Peyer's patch (tissue), 4 donors: Measurements from ENCODE around the gene FKBP8. TPM values are rescaled to one million over a fixed set of nuclear protein-coding genes. Genes with fewer than 3 reads are reported as not detected.

ENCODE experiments used
- DNase-seq, 3 donors: peaks; one replicate each; pipeline ENCODE4 v3.0.0-alpha.2; 2017 to 2019
- H3K27ac ChIP-seq, 4 donors: fragments of 200-600 bp; sonication (generic); one replicate each; pipeline ENCODE4 v1.5.1; 2016 to 2019
- H3K27me3 ChIP-seq, 2 donors: fragments of 200-600 bp; sonication (generic); one replicate each; pipeline ENCODE4 v1.5.1; 2019
- H3K36me3 ChIP-seq, 3 donors: fragments of 200-600 bp; sonication (generic); one replicate each; pipeline ENCODE4 v1.5.1; 2016 to 2019
- H3K4me1 ChIP-seq, 4 donors: fragments of 200-600 bp; sonication (generic); one replicate each; pipeline ENCODE4 v1.5.1; 2016 to 2019
- H3K4me3 ChIP-seq, 4 donors: fragments of 200-600 bp; sonication (generic); 1 replicate in 3 of 4; 2 replicates in 1 of 4; pipeline ENCODE4 v1.5.1; 2016 to 2019; ENCODE audit warnings: mild to moderate bottlenecking in 1 of 4
- H3K9me3 ChIP-seq, 4 donors: fragments of 200-600 bp; sonication (generic); one replicate each; pipeline ENCODE4 v1.5.1; 2016 to 2019; ENCODE audit warnings: mild to moderate bottlenecking in 1 of 4
- CTCF ChIP-seq, 6 experiments: fragments of 450-650 bp in 4 of 6; fragments of 200-600 bp in 2 of 6; sonication (generic) in 1 of 6; IDR thresholded peaks; one replicate each; pipeline ENCODE4 v1.5.1; 2017 to 2019; ENCODE audit warnings: antibody characterized with exemption in 6 of 6, mild to moderate bottlenecking in 3 of 6, moderate library complexity in 1 of 6
- POLR2A ChIP-seq, 2 donors: fragments of 450-650 bp; IDR thresholded peaks; one replicate each; pipeline ENCODE4 v1.5.1; 2017; ENCODE audit warnings: antibody characterized with exemption in 2 of 2, mild to moderate bottlenecking in 2 of 2, moderate library complexity in 2 of 2
- total RNA-seq, 4 donors: library from RNA; depleted of rRNA; stranded (reverse); fragments of >200 nt; gene quantifications; one replicate each; pipeline ENCODE4 v1.1.0, GENCODE V29; 2016

The FKBP8 gene
- total RNA-seq, 4 donors from 2014 or later: 231 to 333 (median 264) TPM

- no peaks in the 10 kb centered on the region for H3K27me3 ChIP-seq
- peaks cover 3 to 48% (median 13%) of the 10 kb centered on the region in 4 donors for H3K4me1 ChIP-seq
- H3K36me3 ChIP-seq: no peaks in the 10 kb centered on the region
- peak overlapping the region; percentile 78 to 99 (median 90) for H3K4me3 ChIP-seq
- peak overlapping the region; percentile 94 to 99 (median 98) for H3K27ac ChIP-seq
- peak; percentile 70 to 91 (median 85) for DNase-seq
- TF ChIP-seq POLR2A (IDR thresholded peaks at IDR 0.05): peak; percentile 69 to 90
- TF ChIP-seq CTCF (IDR thresholded peaks at IDR 0.05): peak; percentile 65 to 89 (median 74)
- no peaks in the 10 kb centered on the region for H3K9me3 ChIP-seq
Measured at GRCh38 chr19:18519962-18520847, 23.2 kb downstream of the FKBP8 start.

- peaks cover 5 to 64% (median 18%) of the 10 kb centered on the region in 4 donors for H3K4me1 ChIP-seq
Measured at GRCh38 chr19:18518639-18519038, 24.7 kb downstream of the FKBP8 start.

GRCh38 chr19:18517606-18518005, 25.8 kb downstream of the FKBP8 start:
- no peak for DNase-seq
- Histone ChIP-seq H3K36me3 (no peaks in the 10 kb centered on the region), H3K27me3 (no peaks in the 10 kb centered on the region), H3K9me3 (no peaks in the 10 kb centered on the region), H3K4me1 (peaks cover 5 to 74% (median 17%) of the 10 kb centered on the region in 4 donors), H3K4me3 (no peak overlapping the region), H3K27ac (no peak overlapping the region)
- no peak for TF ChIP-seq POLR2A (IDR thresholded peaks at IDR 0.05)
- TF ChIP-seq CTCF (IDR thresholded peaks at IDR 0.05): no peak

More at GRCh38 chr19:18518639-18519038, 24.7 kb downstream of the FKBP8 start:
- no peaks in the 10 kb centered on the region for H3K36me3 ChIP-seq
- H3K27me3 ChIP-seq: no peaks in the 10 kb centered on the region
- peak overlapping the region in 2 of 4 donors; percentile 99 for H3K27ac ChIP-seq
- H3K9me3 ChIP-seq: no peaks in the 10 kb centered on the region
- no peak overlapping the region for H3K4me3 ChIP-seq
- no peak for DNase-seq
- TF ChIP-seq CTCF (IDR thresholded peaks at IDR 0.05) (no peak), POLR2A (IDR thresholded peaks at IDR 0.05) (no peak)

GRCh38 chr19:18515959-18516358, 27.4 kb downstream of the FKBP8 start:
- Histone ChIP-seq H3K9me3 (no peaks in the 10 kb centered on the region), H3K4me3 (no peak overlapping the region), H3K27me3 (no peaks in the 10 kb centered on the region), H3K4me1 (peaks cover 5 to 83% (median 17%) of the 10 kb centered on the region in 4 donors), H3K36me3 (no peaks in the 10 kb centered on the region), H3K27ac (peak overlapping the region in 3 of 4 donors; percentile 55 to 95 (median 86))
- no peak for DNase-seq
- TF ChIP-seq POLR2A (IDR thresholded peaks at IDR 0.05) (no peak), CTCF (IDR thresholded peaks at IDR 0.05) (no peak)

GRCh38 chr19:18514800-18515682, 28.3 kb downstream of the FKBP8 start:
- Histone ChIP-seq H3K36me3 (no peaks in the 10 kb centered on the region), H3K4me1 (peaks cover 5 to 80% (median 16%) of the 10 kb centered on the region in 4 donors), H3K27ac (peak overlapping the region; percentile 5 to 95 (median 70)), H3K4me3 (peak overlapping the region in 1 of 4 donors; percentile 26), H3K27me3 (no peaks in the 10 kb centered on the region), H3K9me3 (no peaks in the 10 kb centered on the region)
- DNase-seq: peak; percentile 33 to 92 (median 85)
- TF ChIP-seq POLR2A (IDR thresholded peaks at IDR 0.05): peak in 1 of 2 donors; percentile 51
- peak in 1 of 6 experiments; percentile 13 for TF ChIP-seq CTCF (IDR thresholded peaks at IDR 0.05)
